Thyroid gland (tissue), 4 donors: ENCODE data around the gene ARHGAP28. TPM values are rescaled to one million over a fixed set of nuclear protein-coding genes. Genes with fewer than 3 reads are reported as not detected.

Experiments
- DNase-seq, 2 donors: peaks; one replicate each; pipeline ENCODE4 v3.0.0-alpha.2; 2019
- H3K27ac ChIP-seq, 3 donors: fragments of 200-600 bp; sonication (generic); 1 replicate in 2 of 3; 2 replicates in 1 of 3; pipeline ENCODE4 v1.5.1; 2016 to 2019; ENCODE audit warnings: mild to moderate bottlenecking in 1 of 3, moderate library complexity in 1 of 3
- H3K27me3 ChIP-seq: fragments of 200-600 bp; sonication (generic); one replicate; pipeline ENCODE4 v1.5.1; 2019
- H3K36me3 ChIP-seq, 2 donors: fragments of 200-600 bp; sonication (generic); one replicate each; pipeline ENCODE4 v1.5.1; 2016 to 2019
- H3K4me1 ChIP-seq, 2 donors: fragments of 200-600 bp; sonication (generic); one replicate each; pipeline ENCODE4 v1.5.1; 2017 to 2019
- H3K4me3 ChIP-seq, 3 donors: fragments of 200-600 bp; sonication (generic); replicated peaks in 1 of 3; 1 replicate in 2 of 3; 2 replicates in 1 of 3; pipeline ENCODE4 v1.5.1; 2016; ENCODE audit warnings: mild to moderate bottlenecking in 1 of 3
- H3K9me3 ChIP-seq: fragments of 200-600 bp; sonication (generic); one replicate; pipeline ENCODE4 v1.5.1; 2017
- POLR2A ChIP-seq, 2 donors: fragments of 450-650 bp; IDR thresholded peaks; one replicate each; pipeline ENCODE4 v1.6.1; 2017; ENCODE audit warnings: antibody characterized with exemption in 2 of 2, mild to moderate bottlenecking in 2 of 2, moderate library complexity in 1 of 2
- WGBS, 2 donors: methylation state at CpG; one replicate each; pipeline ENCODE4 v1.1.5; 2017; 5-methylcytosine and 5-hydroxymethylcytosine counted together
- intact Hi-C: fragments of 100-400 bp; cut with DNase I; formaldehyde crosslinking; loops from one replicate; pipeline ENCODE4 v1.15.1; 2023
- total RNA-seq, 4 donors: library from RNA; depleted of rRNA; stranded (reverse); fragments of >200 nt; gene quantifications; one replicate each; pipeline ENCODE4 v1.2.3, GENCODE V29; 2016
- TF ChIP-seq, protein P1 (sequence below), 6 experiments: fragments of 200-600 bp in 3 of 6; fragments of 450-650 bp in 3 of 6; sonication (generic) in 3 of 6; IDR thresholded peaks; one replicate each; pipeline ENCODE4 v1.5.1; 2016 to 2019; ENCODE audit warnings: antibody characterized with exemption in 6 of 6, mild to moderate bottlenecking in 2 of 6, inconsistent platforms in 1 of 6, moderate library complexity in 1 of 6

ARHGAP28 gene
- total RNA-seq, 4 donors from 2014 or later = 2.8 to 26.5 (median 9.1) TPM

DNA sequence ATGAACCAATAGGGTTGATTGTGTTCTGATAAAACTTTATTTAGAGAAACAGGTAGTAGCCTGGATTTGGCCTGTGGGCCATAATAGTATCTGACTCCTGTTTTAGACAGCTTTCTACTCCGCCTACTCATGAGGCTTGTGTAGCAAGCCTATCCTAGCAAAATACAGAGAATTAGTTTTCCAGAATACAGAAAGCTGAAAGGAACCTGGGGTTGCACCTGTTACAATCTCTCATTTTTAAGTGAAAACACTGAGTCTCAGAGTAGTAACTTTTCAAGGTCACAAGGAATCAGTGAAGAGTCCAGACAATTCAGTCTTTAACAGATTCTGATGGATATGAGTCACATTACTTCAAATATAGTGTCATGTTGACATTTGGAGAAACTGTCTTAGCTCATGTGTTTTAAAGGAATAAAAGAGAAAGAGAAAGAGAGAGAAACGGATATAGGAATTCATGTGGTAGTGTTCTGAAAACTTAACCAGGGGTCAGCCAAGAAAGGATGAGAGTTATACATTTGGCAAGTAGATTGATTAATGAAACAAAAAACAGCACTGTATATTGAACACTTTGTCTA, 17.0 kb downstream of the ARHGAP28 start:
- intact Hi-C loops = no loop called here
- no peak overlapping the region for H3K4me3 ChIP-seq
- no peaks in the 10 kb centered on the region for H3K27me3 ChIP-seq
- H3K36me3 ChIP-seq = no peaks in the 10 kb centered on the region
- no peak for DNase-seq
- no peak overlapping the region for H3K27ac ChIP-seq
- TF ChIP-seq POLR2A (IDR thresholded peaks at IDR 0.05) = no peak
- TF ChIP-seq, protein P1, sequence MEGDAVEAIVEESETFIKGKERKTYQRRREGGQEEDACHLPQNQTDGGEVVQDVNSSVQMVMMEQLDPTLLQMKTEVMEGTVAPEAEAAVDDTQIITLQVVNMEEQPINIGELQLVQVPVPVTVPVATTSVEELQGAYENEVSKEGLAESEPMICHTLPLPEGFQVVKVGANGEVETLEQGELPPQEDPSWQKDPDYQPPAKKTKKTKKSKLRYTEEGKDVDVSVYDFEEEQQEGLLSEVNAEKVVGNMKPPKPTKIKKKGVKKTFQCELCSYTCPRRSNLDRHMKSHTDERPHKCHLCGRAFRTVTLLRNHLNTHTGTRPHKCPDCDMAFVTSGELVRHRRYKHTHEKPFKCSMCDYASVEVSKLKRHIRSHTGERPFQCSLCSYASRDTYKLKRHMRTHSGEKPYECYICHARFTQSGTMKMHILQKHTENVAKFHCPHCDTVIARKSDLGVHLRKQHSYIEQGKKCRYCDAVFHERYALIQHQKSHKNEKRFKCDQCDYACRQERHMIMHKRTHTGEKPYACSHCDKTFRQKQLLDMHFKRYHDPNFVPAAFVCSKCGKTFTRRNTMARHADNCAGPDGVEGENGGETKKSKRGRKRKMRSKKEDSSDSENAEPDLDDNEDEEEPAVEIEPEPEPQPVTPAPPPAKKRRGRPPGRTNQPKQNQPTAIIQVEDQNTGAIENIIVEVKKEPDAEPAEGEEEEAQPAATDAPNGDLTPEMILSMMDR (IDR thresholded peaks at IDR 0.05) = no peak
- WGBS, 2 donors = 86 to 88% methylated on average over 2 of the region's 2 CpGs
- peaks cover 12 to 20% of the 10 kb centered on the region in 2 donors for H3K4me1 ChIP-seq
- no peaks in the 10 kb centered on the region for H3K9me3 ChIP-seq

DNA sequence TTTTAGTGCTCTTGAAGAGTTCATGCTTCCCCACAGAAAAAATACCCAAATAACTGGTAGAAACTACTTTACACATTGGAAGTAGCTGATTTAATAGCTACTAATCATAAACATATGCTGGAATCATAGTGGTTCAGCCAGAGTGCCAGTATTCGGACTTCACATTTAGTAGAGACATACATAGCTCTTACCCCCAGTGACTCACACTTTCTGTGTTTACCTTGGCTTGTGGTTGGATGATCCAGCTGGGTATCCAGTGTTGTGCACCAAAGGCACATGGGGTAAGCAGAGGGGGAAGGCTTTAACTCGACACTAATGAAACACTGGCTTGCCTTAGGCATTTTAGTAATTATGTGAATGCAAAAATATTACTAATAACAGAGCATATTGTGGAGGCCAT, 18.1 kb downstream of the ARHGAP28 start:
- Histone ChIP-seq H3K4me1 (peaks cover 17 to 27% of the 10 kb centered on the region in 2 donors), H3K27me3 (no peaks in the 10 kb centered on the region), H3K4me3 (no peak overlapping the region), H3K9me3 (no peaks in the 10 kb centered on the region), H3K36me3 (no peaks in the 10 kb centered on the region), H3K27ac (peak overlapping the region in 1 of 3 donors; percentile 37)
- DNase-seq = no peak
- WGBS, 2 donors = 65 to 82% methylated on average over 2 of the region's 2 CpGs
- intact Hi-C loops = no loop called here
- no peak for TF ChIP-seq POLR2A (IDR thresholded peaks at IDR 0.05)
- TF ChIP-seq, protein P1 (IDR thresholded peaks at IDR 0.05) = no peak

DNA sequence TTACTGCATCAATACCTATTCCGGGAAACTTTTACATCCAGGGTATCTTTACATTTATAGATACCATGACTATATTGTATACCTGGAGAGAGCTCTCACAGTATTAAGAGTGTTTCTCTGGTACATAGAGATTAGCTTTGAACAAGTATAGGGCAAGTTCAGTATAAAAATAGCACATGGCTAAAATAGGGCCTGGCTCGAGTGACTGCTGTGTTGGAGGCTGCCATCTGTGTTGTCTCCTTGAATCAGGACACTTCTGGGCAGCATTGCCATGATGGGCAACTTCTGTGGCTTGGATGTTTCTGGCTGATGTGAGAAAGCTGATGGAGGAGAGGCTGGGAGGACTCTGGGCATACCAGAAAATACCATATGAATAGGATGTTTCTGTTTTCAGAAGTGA, 18.7 kb downstream of the ARHGAP28 start:
- no peak for DNase-seq
- Histone ChIP-seq H3K36me3 (no peaks in the 10 kb centered on the region), H3K4me3 (no peak overlapping the region), H3K9me3 (no peaks in the 10 kb centered on the region), H3K27ac (peak overlapping the region in 1 of 3 donors; percentile 37), H3K27me3 (no peaks in the 10 kb centered on the region), H3K4me1 (peaks cover 21 to 27% of the 10 kb centered on the region in 2 donors)
- intact Hi-C loops = no loop called here
- TF ChIP-seq, protein P1 (IDR thresholded peaks at IDR 0.05) = no peak
- TF ChIP-seq POLR2A (IDR thresholded peaks at IDR 0.05) = no peak
- 68 to 83% methylated on average over 2 of the region's 2 CpGs for WGBS, 2 donors

DNA sequence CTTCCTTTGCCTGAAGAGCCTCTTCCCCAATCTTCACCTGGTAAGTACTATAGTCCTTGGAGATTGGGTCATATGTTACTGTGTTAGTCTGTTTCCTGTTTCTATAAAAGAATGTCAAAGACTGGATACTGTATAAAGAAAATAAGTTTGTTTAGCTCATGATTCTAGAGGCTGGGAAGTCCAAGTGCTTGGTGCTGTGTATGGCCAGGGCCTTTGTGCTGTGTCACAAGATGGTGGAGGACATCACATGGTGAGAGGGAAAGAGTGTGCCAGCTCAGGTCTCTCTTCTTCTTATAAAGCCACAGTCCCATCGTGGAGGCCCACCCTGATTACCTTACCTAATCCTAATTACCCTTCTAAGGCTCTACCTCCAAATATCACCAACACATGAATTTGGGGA, 20.9 kb downstream of the ARHGAP28 start:
- DNase-seq = no peak
- no peaks in the 10 kb centered on the region for H3K9me3 ChIP-seq
- H3K27me3 ChIP-seq = no peaks in the 10 kb centered on the region
- WGBS, 2 donors = 96 to 97% methylated on average over 1 of the region's 1 CpG
- TF ChIP-seq, protein P1 (IDR thresholded peaks at IDR 0.05) = no peak
- TF ChIP-seq POLR2A (IDR thresholded peaks at IDR 0.05) = no peak
- intact Hi-C loops = no loop called here
- no peak overlapping the region for H3K27ac ChIP-seq
- no peaks in the 10 kb centered on the region for H3K36me3 ChIP-seq
- H3K4me3 ChIP-seq = no peak overlapping the region
- peaks cover 21 to 32% of the 10 kb centered on the region in 2 donors for H3K4me1 ChIP-seq

DNA sequence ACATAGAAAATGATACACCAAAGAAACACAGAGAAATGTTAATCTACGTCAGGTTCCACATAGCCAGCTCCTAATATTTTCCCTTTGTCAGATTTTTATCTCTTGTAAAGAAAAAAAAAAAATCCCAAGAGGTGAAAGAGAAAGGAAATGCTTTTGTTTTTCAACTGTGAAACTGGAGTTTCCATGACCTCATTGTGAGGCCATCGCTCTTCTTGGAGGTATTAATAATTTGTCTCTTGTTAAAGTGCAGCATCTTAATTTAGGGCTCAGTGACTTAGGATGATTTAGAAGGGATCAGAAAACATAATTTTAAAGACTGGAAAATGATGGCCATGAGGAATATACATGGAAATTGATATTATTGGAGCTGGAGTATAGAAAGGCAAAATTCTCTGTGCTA, 21.7 kb downstream of the ARHGAP28 start:
- TF ChIP-seq POLR2A (IDR thresholded peaks at IDR 0.05) = no peak
- TF ChIP-seq, protein P1 (IDR thresholded peaks at IDR 0.05) = no peak
- no peak overlapping the region for H3K4me3 ChIP-seq
- H3K27ac ChIP-seq = peak overlapping the region in 2 of 3 donors; percentile 22 to 91
- DNase-seq = no peak
- H3K36me3 ChIP-seq = no peaks in the 10 kb centered on the region
- 73 to 76% methylated on average over 2 of the region's 2 CpGs for WGBS, 2 donors
- peaks cover 21 to 30% of the 10 kb centered on the region in 2 donors for H3K4me1 ChIP-seq
- H3K9me3 ChIP-seq = no peaks in the 10 kb centered on the region
- intact Hi-C loops = no loop called here
- no peaks in the 10 kb centered on the region for H3K27me3 ChIP-seq
